ENCODE measurements around the gene COPZ2. TPM values are rescaled to one million over a fixed set of nuclear protein-coding genes. Genes with fewer than 3 reads are reported as not detected.
"Not testable (repeated sequence)": the region's sequence is repeated elsewhere in the genome, so short reads cannot be mapped to it uniquely, and the experiment has no call there.

Gene COPZ2
- total and polyA plus RNA-seq, 7 experiments from 2014 or later: 0.75 to 5.5 (median 1.1) TPM

DNA sequence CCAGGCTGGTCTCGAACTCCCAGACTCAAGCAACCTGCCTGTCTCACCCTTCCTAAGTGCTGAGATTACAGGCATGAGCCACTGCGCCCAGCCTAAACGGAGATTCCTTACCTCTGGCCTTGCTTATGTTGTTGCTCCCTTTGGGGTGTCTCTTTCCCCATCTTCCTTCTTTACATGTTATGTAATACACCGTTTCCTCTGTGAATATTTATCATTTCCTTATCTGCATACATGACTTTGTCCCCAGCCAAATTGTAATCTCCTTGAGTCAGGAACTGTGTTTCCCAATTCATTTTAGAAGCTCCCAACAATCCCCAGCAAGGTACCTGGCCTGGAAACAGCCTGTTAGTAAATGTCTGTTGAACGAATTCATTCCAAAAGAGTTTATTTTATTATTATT lies 15.7 kb downstream of the COPZ2 start:
- peaks cover 27 to 37% (median 32%) of the 10 kb centered on the region in 5 donors for H3K27me3 Mint-ChIP-seq
- Histone ChIP-seq H3K36me3 (ENCODE audit: control insufficient read depth in 2 of 3, insufficient read depth in 3 of 3, low read length in 3 of 3) (no peaks in the 10 kb centered on the region), H3K27me3 (ENCODE audit: control insufficient read depth in 2 of 2, insufficient read depth in 2 of 2, low read length in 2 of 2) (peaks cover 0 to 11% of the 10 kb centered on the region in 2 donors), H3K9me3 (ENCODE audit: control insufficient read depth in 2 of 3, low read length in 3 of 3) (no peaks in the 10 kb centered on the region), H3K4me3 (ENCODE audit: low read length) (no peak overlapping the region), H3K4me1 (ENCODE audit: control insufficient read depth in 2 of 2, insufficient read depth in 2 of 2, low read length in 2 of 2) (peaks cover 9 to 26% of the 10 kb centered on the region in 2 donors), H3K27ac (ENCODE audit: low read depth, low read length) (no peak overlapping the region)
- ATAC-seq: no peak
- DNase-seq: no peak
- H3K27ac Mint-ChIP-seq: no peak overlapping the region
- no peak overlapping the region for H3K4me3 Mint-ChIP-seq
- ChIA-PET POLR2A (no interaction called here), CTCF (interaction anchor here (1.0 to 1.3 kb wide), 2 partner anchors 15 to 54 kb away, joined by 3 to 4 read pairs; no protein-coding TSS in a partner anchor)
- intact Hi-C loops (cut with micrococcal nuclease): loop anchor here (5.0 to 10.0 kb wide), 4 partner anchors 180 to 1013 kb away; partner anchors contain the start of gene SCRN2 (in 1 of the 2)
- H3K4me1 Mint-ChIP-seq: peaks cover 28 to 58% (median 29%) of the 10 kb centered on the region in 7 donors
- H3K9me3 Mint-ChIP-seq: no peaks in the 10 kb centered on the region
- peaks cover 0 to 3% (median 0%) of the 10 kb centered on the region in 5 donors for H3K36me3 Mint-ChIP-seq

DNA sequence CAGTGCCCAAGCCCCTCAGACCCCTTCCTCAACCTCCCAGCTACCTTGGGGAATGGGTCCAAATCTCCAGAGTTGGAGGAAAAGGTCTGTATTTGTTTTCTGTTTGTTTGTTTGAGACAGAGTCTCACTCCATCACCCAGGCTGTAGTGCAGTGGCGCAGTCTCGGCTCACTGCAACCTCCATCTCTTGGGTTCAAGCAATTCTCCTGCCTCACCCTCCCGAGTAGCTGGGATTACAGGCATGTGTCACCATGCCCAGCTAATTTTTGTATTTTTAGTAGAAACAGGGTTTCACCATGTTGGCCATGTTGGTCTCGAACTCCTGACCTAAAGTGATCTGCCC lies 19.8 kb downstream of the COPZ2 start:
- POLR2A ChIA-PET: interaction anchor here (1.2 kb wide), 1 partner anchor 9 kb away, joined by 3 read pairs; no protein-coding TSS in a partner anchor
- not testable (repeated sequence) for H3K9me3 ChIP-seq (ENCODE audit: control insufficient read depth in 2 of 3, low read length in 3 of 3); H3K27ac ChIP-seq (ENCODE audit: low read depth, low read length); H3K4me1 ChIP-seq (ENCODE audit: control insufficient read depth in 2 of 2, insufficient read depth in 2 of 2, low read length in 2 of 2); H3K36me3 Mint-ChIP-seq; H3K36me3 ChIP-seq (ENCODE audit: control insufficient read depth in 2 of 3, insufficient read depth in 3 of 3, low read length in 3 of 3); H3K27me3 ChIP-seq (ENCODE audit: control insufficient read depth in 2 of 2, insufficient read depth in 2 of 2, low read length in 2 of 2); H3K9me3 Mint-ChIP-seq; DNase-seq; H3K4me3 ChIP-seq (ENCODE audit: low read length); ATAC-seq
- Mint-ChIP-seq H3K27ac (peak overlapping the region in 4 of 9 donors; percentile 51 to 97 (median 78)), H3K27me3 (peaks cover 33 to 42% (median 35%) of the 10 kb centered on the region in 5 donors), H3K4me1 (peaks cover under 1 to 41% (median 4%) of the 10 kb centered on the region in 7 donors), H3K4me3 (peak overlapping the region in 3 of 10 donors; percentile 17 to 78 (median 63))
- intact Hi-C loops (cut with micrococcal nuclease): loop anchor here in 1 of 2 donors (1.0 kb wide), 1 partner anchor 174 kb away; no protein-coding TSS in a partner anchor
- CTCF ChIA-PET: interaction anchor here (0.6 to 1.8 kb wide), 6 partner anchors 39 to 1387 kb away, joined by 3 to 5 read pairs (median 3); no protein-coding TSS in a partner anchor

DNA sequence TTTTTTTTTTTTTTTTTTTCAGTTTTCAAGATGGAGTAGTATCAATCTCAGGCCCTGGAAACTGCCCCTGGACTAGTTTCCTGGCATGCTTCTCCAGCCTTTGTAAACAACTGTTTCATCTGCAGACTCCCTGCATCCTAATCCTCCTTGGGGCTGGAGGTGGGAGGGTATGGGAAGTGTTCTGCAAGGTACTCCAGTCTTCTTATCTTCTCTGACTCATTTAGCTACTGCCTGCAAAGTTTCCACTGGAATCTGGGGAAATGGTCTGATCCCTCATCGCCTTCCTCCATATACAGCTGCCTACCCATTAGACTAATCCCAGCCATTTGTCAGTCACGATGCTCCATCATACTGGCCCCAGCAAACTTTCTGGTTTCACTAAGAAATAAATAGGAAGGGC lies 21.5 kb downstream of the COPZ2 start:
- DNase-seq (no peak), ATAC-seq (no peak)
- H3K27me3 ChIP-seq (ENCODE audit: control insufficient read depth in 2 of 2, insufficient read depth in 2 of 2, low read length in 2 of 2): peaks cover 7 to 10% of the 10 kb centered on the region in 2 donors
- peak overlapping the region in 2 of 9 donors; percentile 20 to 47 for H3K27ac Mint-ChIP-seq
- no peak overlapping the region for H3K27ac ChIP-seq (ENCODE audit: low read depth, low read length)
- no peak overlapping the region for H3K4me3 Mint-ChIP-seq
- peaks cover 26 to 43% (median 31%) of the 10 kb centered on the region in 5 donors for H3K27me3 Mint-ChIP-seq
- H3K4me1 Mint-ChIP-seq: peaks cover 8 to 49% (median 16%) of the 10 kb centered on the region in 7 donors
- H3K36me3 ChIP-seq (ENCODE audit: control insufficient read depth in 2 of 3, insufficient read depth in 3 of 3, low read length in 3 of 3): no peaks in the 10 kb centered on the region
- H3K9me3 Mint-ChIP-seq: peaks cover 0 to 2% (median 0%) of the 10 kb centered on the region in 11 donors
- intact Hi-C loops (cut with micrococcal nuclease): no loop called here
- ChIA-PET CTCF (no interaction called here), POLR2A (no interaction called here)
- peaks cover 0 to 2% (median 0%) of the 10 kb centered on the region in 5 donors for H3K36me3 Mint-ChIP-seq
- no peak overlapping the region for H3K4me3 ChIP-seq (ENCODE audit: low read length)
- H3K4me1 ChIP-seq (ENCODE audit: control insufficient read depth in 2 of 2, insufficient read depth in 2 of 2, low read length in 2 of 2): peaks cover 9% of the 10 kb centered on the region in 2 donors
- H3K9me3 ChIP-seq (ENCODE audit: control insufficient read depth in 2 of 3, low read length in 3 of 3): no peaks in the 10 kb centered on the region

DNA sequence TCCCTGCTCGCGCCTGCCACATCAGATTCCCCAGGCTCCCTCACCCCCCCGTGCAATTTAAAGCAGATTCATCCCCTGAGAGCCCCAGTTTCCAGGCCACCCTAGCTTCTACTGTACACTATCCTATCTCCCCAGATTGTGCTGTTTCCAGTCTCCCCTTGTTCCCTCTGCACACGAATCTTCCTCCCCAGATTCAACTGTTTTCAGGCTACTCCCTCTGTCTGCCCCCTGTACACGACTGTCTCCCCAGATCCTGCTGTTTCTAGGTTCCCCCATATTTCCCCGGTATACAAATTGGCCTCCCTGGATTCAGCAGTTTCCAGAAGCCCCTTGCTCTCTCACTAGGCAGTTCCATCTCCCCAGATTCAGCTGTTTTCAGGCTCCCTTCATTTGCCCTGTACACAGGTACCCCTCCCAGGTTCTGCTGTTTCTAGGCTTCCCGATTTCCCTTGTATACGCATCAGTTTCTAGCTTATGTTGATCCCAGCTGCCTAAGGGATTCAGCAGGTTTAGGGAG lies 22.9 kb downstream of the COPZ2 start:
- Mint-ChIP-seq H3K27me3 (peaks cover 28 to 50% (median 39%) of the 10 kb centered on the region in 5 donors), H3K9me3 (peaks cover 0 to 2% (median 0%) of the 10 kb centered on the region in 11 donors), H3K4me3 (no peak overlapping the region), H3K36me3 (no peaks in the 10 kb centered on the region), H3K4me1 (peaks cover 10 to 42% (median 17%) of the 10 kb centered on the region in 7 donors), H3K27ac (no peak overlapping the region)
- ATAC-seq: no peak
- H3K4me1 ChIP-seq (ENCODE audit: control insufficient read depth in 2 of 2, insufficient read depth in 2 of 2, low read length in 2 of 2): peaks cover 9% of the 10 kb centered on the region in 2 donors
- peaks cover 7 to 10% of the 10 kb centered on the region in 2 donors for H3K27me3 ChIP-seq (ENCODE audit: control insufficient read depth in 2 of 2, insufficient read depth in 2 of 2, low read length in 2 of 2)
- CTCF ChIA-PET: interaction anchor here (0.6 to 1.4 kb wide), 2 partner anchors 44 to 367 kb away, joined by 3 to 6 read pairs; partner anchors contain the start of gene CDK5RAP3
- no peak for DNase-seq
- no peak overlapping the region for H3K27ac ChIP-seq (ENCODE audit: low read depth, low read length)
- H3K9me3 ChIP-seq (ENCODE audit: control insufficient read depth in 2 of 3, low read length in 3 of 3): no peaks in the 10 kb centered on the region
- no peak overlapping the region for H3K4me3 ChIP-seq (ENCODE audit: low read length)
- intact Hi-C loops (cut with micrococcal nuclease): loop anchor here in 1 of 2 donors (5.0 kb wide), 1 partner anchor 42 kb away; the partner anchor contains the start of gene CDK5RAP3
- POLR2A ChIA-PET: no interaction called here
- H3K36me3 ChIP-seq (ENCODE audit: control insufficient read depth in 2 of 3, insufficient read depth in 3 of 3, low read length in 3 of 3): no peaks in the 10 kb centered on the region

DNA sequence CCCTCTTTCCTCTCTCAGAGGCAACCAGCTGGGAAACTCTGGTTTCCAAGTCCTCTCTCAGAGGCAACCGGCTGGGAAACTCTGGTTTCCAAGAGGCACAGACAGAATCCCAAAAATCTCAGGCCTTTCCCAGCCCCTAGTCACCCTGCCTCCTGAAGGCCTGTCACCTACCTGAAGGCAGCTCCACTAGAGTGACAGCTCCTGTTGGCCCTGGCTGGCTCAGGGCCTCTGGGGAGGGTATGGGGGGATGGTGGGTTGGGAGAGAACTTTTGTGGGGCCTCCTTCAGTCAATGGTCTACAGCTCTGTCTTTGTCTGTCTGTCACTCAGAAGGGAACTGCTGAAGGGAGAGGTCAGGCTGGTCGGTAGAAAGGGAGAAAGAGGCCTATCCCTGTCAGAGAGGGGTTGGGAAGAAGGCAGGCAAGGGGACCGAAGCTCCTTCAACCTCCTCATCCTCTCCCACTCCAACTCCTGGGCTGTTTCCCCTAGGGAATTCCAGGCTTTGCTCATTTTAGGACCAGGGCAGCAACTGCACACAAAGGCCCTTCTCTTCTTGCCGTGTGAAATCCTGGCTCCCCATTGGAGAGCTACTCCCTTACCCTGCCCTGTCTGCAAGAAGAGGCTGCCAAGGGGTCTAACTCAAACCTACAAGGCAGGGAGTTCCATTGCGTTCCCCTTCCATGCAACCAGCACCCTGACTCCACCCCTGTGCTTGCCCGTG lies 23.6 kb downstream of the COPZ2 start:
- ATAC-seq (no peak), DNase-seq (no peak)
- H3K36me3 Mint-ChIP-seq: no peaks in the 10 kb centered on the region
- peak overlapping the region in 1 of 9 donors; percentile 70 for H3K27ac Mint-ChIP-seq
- Histone ChIP-seq H3K27me3 (ENCODE audit: control insufficient read depth in 2 of 2, insufficient read depth in 2 of 2, low read length in 2 of 2) (peaks cover 7 to 10% of the 10 kb centered on the region in 2 donors), H3K27ac (ENCODE audit: low read depth, low read length) (no peak overlapping the region), H3K4me3 (ENCODE audit: low read length) (no peak overlapping the region), H3K9me3 (ENCODE audit: control insufficient read depth in 2 of 3, low read length in 3 of 3) (no peaks in the 10 kb centered on the region), H3K36me3 (ENCODE audit: control insufficient read depth in 2 of 3, insufficient read depth in 3 of 3, low read length in 3 of 3) (no peaks in the 10 kb centered on the region), H3K4me1 (ENCODE audit: control insufficient read depth in 2 of 2, insufficient read depth in 2 of 2, low read length in 2 of 2) (peaks cover 9% of the 10 kb centered on the region in 2 donors)
- peaks cover 0 to 2% (median 0%) of the 10 kb centered on the region in 11 donors for H3K9me3 Mint-ChIP-seq
- ChIA-PET CTCF (interaction anchor here (0.8 to 1.4 kb wide), 2 partner anchors 43 to 119 kb away, joined by 3 to 6 read pairs; partner anchors contain the start of gene CDK5RAP3), POLR2A (interaction anchor here (0.6 to 1.0 kb wide), 3 partner anchors 17 to 1418 kb away, joined by 3 to 4 read pairs (median 3); no protein-coding TSS in a partner anchor)
- peak overlapping the region in 1 of 10 donors; percentile 90 for H3K4me3 Mint-ChIP-seq
- H3K27me3 Mint-ChIP-seq: peaks cover 31 to 52% (median 42%) of the 10 kb centered on the region in 5 donors
- H3K4me1 Mint-ChIP-seq: peaks cover 10 to 42% (median 17%) of the 10 kb centered on the region in 7 donors
- intact Hi-C loops (cut with micrococcal nuclease): loop anchor here in 1 of 2 donors (5.0 kb wide), 1 partner anchor 42 kb away; the partner anchor contains the start of gene CDK5RAP3

DNA sequence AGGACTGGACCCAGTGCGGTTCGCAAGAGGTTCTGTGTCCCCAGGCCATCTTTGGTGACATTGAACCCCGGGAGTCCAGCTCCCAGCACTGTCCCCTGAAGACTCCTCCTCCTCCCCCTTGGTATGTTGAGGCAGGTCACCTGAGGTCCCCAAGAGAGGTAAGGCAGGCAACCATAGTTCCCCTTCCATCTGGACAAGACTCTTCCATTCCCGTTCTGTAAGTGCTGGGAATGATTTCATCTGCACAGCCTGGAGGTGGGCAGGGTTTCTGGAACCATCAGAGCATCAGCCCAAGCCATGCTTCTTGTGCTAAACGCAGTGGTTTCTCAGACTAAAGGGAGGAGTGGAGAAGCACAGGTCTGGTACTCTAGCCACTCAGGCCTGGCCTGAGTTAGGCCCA lies 24.9 kb downstream of the COPZ2 start:
- H3K27ac Mint-ChIP-seq: peak overlapping the region in 2 of 9 donors; percentile 29 to 72
- no peak overlapping the region for H3K4me3 ChIP-seq (ENCODE audit: low read length)

More for the DNA sequence above, 24.9 kb downstream of the COPZ2 start:
- H3K27ac ChIP-seq (ENCODE audit: low read depth, low read length): no peak overlapping the region
- H3K36me3 Mint-ChIP-seq: no peaks in the 10 kb centered on the region
- DNase-seq (no peak), ATAC-seq (peak; percentile 8)
- H3K4me1 ChIP-seq (ENCODE audit: control insufficient read depth in 2 of 2, insufficient read depth in 2 of 2, low read length in 2 of 2): peaks cover 9% of the 10 kb centered on the region in 2 donors
- H3K27me3 ChIP-seq (ENCODE audit: control insufficient read depth in 2 of 2, insufficient read depth in 2 of 2, low read length in 2 of 2): peaks cover 7 to 10% of the 10 kb centered on the region in 2 donors
- H3K9me3 Mint-ChIP-seq: peaks cover 0 to 2% (median 0%) of the 10 kb centered on the region in 11 donors
- intact Hi-C loops (cut with micrococcal nuclease): loop anchor here (1.0 to 5.0 kb wide), 4 partner anchors 13 to 116 kb away; partner anchors contain the start of genes CDK5RAP3 (in 1 of the 2) and SP2 (in 1 of the 2)
- CTCF ChIA-PET: interaction anchor here (0.6 to 1.0 kb wide), 2 partner anchors 14 to 35 kb away, joined by 3 read pairs; no protein-coding TSS in a partner anchor
- H3K9me3 ChIP-seq (ENCODE audit: control insufficient read depth in 2 of 3, low read length in 3 of 3): no peaks in the 10 kb centered on the region
- peaks cover 10 to 34% (median 16%) of the 10 kb centered on the region in 7 donors for H3K4me1 Mint-ChIP-seq
- peaks cover 36 to 57% (median 48%) of the 10 kb centered on the region in 5 donors for H3K27me3 Mint-ChIP-seq
- H3K36me3 ChIP-seq (ENCODE audit: control insufficient read depth in 2 of 3, insufficient read depth in 3 of 3, low read length in 3 of 3): no peaks in the 10 kb centered on the region
- H3K4me3 Mint-ChIP-seq: peak overlapping the region; percentile 44 to 90 (median 68)
- POLR2A ChIA-PET: interaction anchor here (0.6 kb wide), 1 partner anchor 1683 kb away, joined by 3 read pairs; no protein-coding TSS in a partner anchor
